HEK293 (cell line): ENCODE data around the gene COX5A.

ENCODE experiments used
- ATF2 ChIP-seq: fragments of 450-650 bp; formaldehyde crosslinking; IDR thresholded peaks from 2 replicates; pipeline ENCODE4 v1.5.1; 2016; ENCODE audit warnings: missing biosample characterization, missing genetic modification characterization, low read depth
- GLIS1 ChIP-seq: fragments of 450-650 bp; formaldehyde crosslinking; IDR thresholded peaks from 2 replicates; pipeline ENCODE4 v1.5.1; 2016; ENCODE audit warnings: missing biosample characterization, missing genetic modification characterization
- KLF16 ChIP-seq: fragments of 450-650 bp; formaldehyde crosslinking; IDR thresholded peaks from 2 replicates; pipeline ENCODE4 v1.5.1; 2017; ENCODE audit warnings: missing biosample characterization, missing genetic modification characterization
- RBAK ChIP-seq: fragments of 450-650 bp; formaldehyde crosslinking; IDR thresholded peaks from 2 replicates; pipeline ENCODE4 v1.5.1; 2016; ENCODE audit warnings: missing biosample characterization, missing genetic modification characterization
- SALL2 ChIP-seq: fragments of 450-650 bp; formaldehyde crosslinking; IDR thresholded peaks from 2 replicates; pipeline ENCODE4 v1.5.0; 2017; ENCODE audit warnings: missing biosample characterization, mild to moderate bottlenecking, missing genetic modification characterization, borderline replicate concordance
- TRIM28 ChIP-seq: IDR thresholded peaks from 2 replicates; pipeline ENCODE4 v1.6.1; 2011; ENCODE audit warnings: low read length, control low read depth, borderline replicate concordance
- ZFHX2 ChIP-seq: fragments of 450-650 bp; formaldehyde crosslinking; conservative IDR thresholded peaks from 2 replicates; pipeline ENCODE4 v1.5.1; 2016; ENCODE audit warnings: missing biosample characterization, missing genetic modification characterization
- ZFP41 ChIP-seq: fragments of 450-650 bp; formaldehyde crosslinking; IDR thresholded peaks from 2 replicates; pipeline ENCODE4 v1.5.1; 2016; ENCODE audit warnings: missing biosample characterization, missing genetic modification characterization, borderline replicate concordance
- ZFP69B ChIP-seq: fragments of 450-650 bp; formaldehyde crosslinking; IDR thresholded peaks from 2 replicates; pipeline ENCODE4 v1.5.1; 2016; ENCODE audit warnings: missing biosample characterization, missing genetic modification characterization
- ZNF10 ChIP-seq: fragments of 450-650 bp; formaldehyde crosslinking; IDR thresholded peaks from 2 replicates; pipeline ENCODE4 v1.5.1; 2017; ENCODE audit warnings: missing biosample characterization, missing genetic modification characterization
- ZNF146 ChIP-seq: fragments of 450-650 bp; formaldehyde crosslinking; IDR thresholded peaks from 2 replicates; pipeline ENCODE4 v1.5.1; 2016; ENCODE audit warnings: missing biosample characterization, missing genetic modification characterization
- ZNF18 ChIP-seq: fragments of 450-650 bp; formaldehyde crosslinking; IDR thresholded peaks from 2 replicates; pipeline ENCODE4 v1.5.1; 2016; ENCODE audit warnings: missing biosample characterization, missing genetic modification characterization
- ZNF184 ChIP-seq: fragments of 450-650 bp; IDR thresholded peaks from 2 replicates; pipeline ENCODE4 v1.5.1; 2018; ENCODE audit warnings: missing biosample characterization, mild to moderate bottlenecking, missing genetic modification characterization
- ZNF19 ChIP-seq: fragments of 450-650 bp; formaldehyde crosslinking; IDR thresholded peaks from 2 replicates; pipeline ENCODE4; 2016; ENCODE audit warnings: missing biosample characterization, missing genetic modification characterization, low read depth
- ZNF2 ChIP-seq: fragments of 450-650 bp; formaldehyde crosslinking; IDR thresholded peaks from 2 replicates; pipeline ENCODE4 v1.5.1; 2016; ENCODE audit warnings: missing biosample characterization, missing genetic modification characterization
- ZNF202 ChIP-seq: fragments of 450-650 bp; formaldehyde crosslinking; IDR thresholded peaks from 2 replicates; pipeline ENCODE4 v1.5.1; 2016; ENCODE audit warnings: missing biosample characterization, missing genetic modification characterization, borderline replicate concordance
- ZNF214 ChIP-seq: fragments of 450-650 bp; formaldehyde crosslinking; IDR thresholded peaks from 2 replicates; pipeline ENCODE4 v1.5.1; 2017; ENCODE audit warnings: missing biosample characterization, mild to moderate bottlenecking, missing genetic modification characterization, borderline replicate concordance
- ZNF223 ChIP-seq: fragments of 450-650 bp; formaldehyde crosslinking; IDR thresholded peaks from 2 replicates; pipeline ENCODE4 v1.5.1; 2016; ENCODE audit warnings: missing biosample characterization, missing genetic modification characterization
- ZNF239 ChIP-seq: fragments of 450-650 bp; formaldehyde crosslinking; IDR thresholded peaks from 2 replicates; pipeline ENCODE4 v1.5.1; 2016; ENCODE audit warnings: missing biosample characterization, missing genetic modification characterization
- ZNF354C ChIP-seq: fragments of 450-650 bp; formaldehyde crosslinking; IDR thresholded peaks from 2 replicates; pipeline ENCODE4 v1.5.1; 2016; ENCODE audit warnings: missing biosample characterization, missing genetic modification characterization, low read depth, borderline replicate concordance
- ZNF404 ChIP-seq: fragments of 450-650 bp; formaldehyde crosslinking; IDR thresholded peaks from 2 replicates; pipeline ENCODE4 v1.5.1; 2017; ENCODE audit warnings: missing biosample characterization, missing genetic modification characterization
- ZNF48 ChIP-seq: fragments of 450-650 bp; formaldehyde crosslinking; IDR thresholded peaks from 2 replicates; pipeline ENCODE4 v1.5.1; 2016; ENCODE audit warnings: missing biosample characterization, missing genetic modification characterization
- ZNF530 ChIP-seq: fragments of 450-650 bp; formaldehyde crosslinking; IDR thresholded peaks from 2 replicates; pipeline ENCODE4 v1.5.1; 2016; ENCODE audit warnings: low read depth, missing biosample characterization, missing genetic modification characterization
- ZNF629 ChIP-seq: fragments of 450-650 bp; formaldehyde crosslinking; IDR thresholded peaks from 2 replicates; pipeline ENCODE4 v1.5.1; 2017; ENCODE audit warnings: missing biosample characterization, missing genetic modification characterization
- ZNF639 ChIP-seq: fragments of 450-650 bp; formaldehyde crosslinking; IDR thresholded peaks from 2 replicates; pipeline ENCODE4 v1.5.1; 2016; ENCODE audit warnings: missing biosample characterization, missing genetic modification characterization
- ZNF645 ChIP-seq: fragments of 450-650 bp; formaldehyde crosslinking; IDR thresholded peaks from 2 replicates; pipeline ENCODE4; 2016; ENCODE audit warnings: missing biosample characterization, missing genetic modification characterization
- ZNF654 ChIP-seq: fragments of 450-650 bp; formaldehyde crosslinking; IDR thresholded peaks from 2 replicates; pipeline ENCODE4 v1.5.1; 2016; ENCODE audit warnings: low read depth, missing biosample characterization, missing genetic modification characterization
- ZNF664 ChIP-seq: fragments of 450-650 bp; formaldehyde crosslinking; IDR thresholded peaks from 2 replicates; pipeline ENCODE4 v1.5.1; 2016; ENCODE audit warnings: missing biosample characterization, missing genetic modification characterization
- ZNF677 ChIP-seq: fragments of 450-650 bp; IDR thresholded peaks from 2 replicates; pipeline ENCODE4 v1.5.0; 2018; ENCODE audit warnings: missing biosample characterization, mild to moderate bottlenecking, missing genetic modification characterization, moderate library complexity
- ZNF692 ChIP-seq: fragments of 450-650 bp; formaldehyde crosslinking; IDR thresholded peaks from 2 replicates; pipeline ENCODE4 v1.5.1; 2016; ENCODE audit warnings: missing biosample characterization, missing genetic modification characterization
- ZNF701 ChIP-seq: fragments of 450-650 bp; formaldehyde crosslinking; IDR thresholded peaks from 2 replicates; pipeline ENCODE4 v1.5.1; 2016; ENCODE audit warnings: missing biosample characterization, missing genetic modification characterization
- ZNF76 ChIP-seq: fragments of 450-650 bp; formaldehyde crosslinking; IDR thresholded peaks from 2 replicates; pipeline ENCODE4; 2016; ENCODE audit warnings: low read depth, missing biosample characterization, missing genetic modification characterization, borderline replicate concordance
- ZNF777 ChIP-seq: fragments of 450-650 bp; formaldehyde crosslinking; IDR thresholded peaks from 2 replicates; pipeline ENCODE4 v1.5.1; 2017; ENCODE audit warnings: missing biosample characterization, missing genetic modification characterization, borderline replicate concordance
- ZNF792 ChIP-seq: fragments of 450-650 bp; formaldehyde crosslinking; IDR thresholded peaks from 2 replicates; pipeline ENCODE4 v1.5.1; 2016; ENCODE audit warnings: missing biosample characterization, missing genetic modification characterization
- ZNF843 ChIP-seq: fragments of 450-650 bp; formaldehyde crosslinking; IDR thresholded peaks from 2 replicates; pipeline ENCODE4 v1.5.1; 2016; ENCODE audit warnings: missing biosample characterization, missing genetic modification characterization

The COX5A gene

GRCh38 chr15:74956648-74957475, 19.0 kb upstream of the COX5A start, which contains the start of gene RPP25 (continued):
- TF ChIP-seq ZNF76 (tag by site-specific recombination) (no peak), ZNF792 (tag by site-specific recombination) (no peak), ZNF843 (tag by site-specific recombination) (peak; percentile 18; the same call in 1 of the 2 replicates), ZNF48 (tag by site-specific recombination) (no peak), ZNF239 (tag by site-specific recombination) (no peak), ZFHX2 (peak; percentile 67), ZNF701 (tag by site-specific recombination) (no peak), ZNF645 (tag by site-specific recombination) (no peak), ZNF664 (no peak), ZFP41 (no peak), ZNF18 (tag by site-specific recombination) (no peak), ZNF214 (no peak), ZNF10 (tag by site-specific recombination) (peak; percentile 98), ZNF184 (tag by site-specific recombination) (no peak), ZNF677 (tag by site-specific recombination) (no peak), ZFP69B (tag by site-specific recombination) (peak; percentile 77), SALL2 (tag by site-specific recombination) (no peak), ZNF202 (tag by site-specific recombination) (no peak), ATF2 (tag by site-specific recombination) (no peak), ZNF404 (tag by site-specific recombination) (no peak), ZNF530 (tag by site-specific recombination) (no peak), ZNF354C (tag by site-specific recombination) (no peak), ZNF692 (peak; percentile 85), ZNF777 (tag by site-specific recombination) (no peak; the same call in 1 of the 2 replicates), ZNF629 (tag by site-specific recombination) (peak; percentile 47; the same call in 1 of the 2 replicates), ZNF146 (tag by site-specific recombination) (no peak), RBAK (tag by site-specific recombination) (no peak), ZNF654 (tag by site-specific recombination) (no peak), ZNF2 (no peak), KLF16 (no peak; the same call in none of the 2 replicates), TRIM28 (no peak), ZNF223 (no peak), ZNF19 (tag by site-specific recombination) (no peak), ZNF639 (no peak), GLIS1 (tag by site-specific recombination) (peak; percentile 79)
